Stimulated activated naive CD4-positive, alpha-beta T cell (primary cell): Measurements from ENCODE around the gene ACSS1.

Source experiments
- DNase-seq, 6 experiments: peaks; one replicate each; lab custom pipeline; 2025; lab: John Stamatoyannopoulos, UW

Gene ACSS1

DNA sequence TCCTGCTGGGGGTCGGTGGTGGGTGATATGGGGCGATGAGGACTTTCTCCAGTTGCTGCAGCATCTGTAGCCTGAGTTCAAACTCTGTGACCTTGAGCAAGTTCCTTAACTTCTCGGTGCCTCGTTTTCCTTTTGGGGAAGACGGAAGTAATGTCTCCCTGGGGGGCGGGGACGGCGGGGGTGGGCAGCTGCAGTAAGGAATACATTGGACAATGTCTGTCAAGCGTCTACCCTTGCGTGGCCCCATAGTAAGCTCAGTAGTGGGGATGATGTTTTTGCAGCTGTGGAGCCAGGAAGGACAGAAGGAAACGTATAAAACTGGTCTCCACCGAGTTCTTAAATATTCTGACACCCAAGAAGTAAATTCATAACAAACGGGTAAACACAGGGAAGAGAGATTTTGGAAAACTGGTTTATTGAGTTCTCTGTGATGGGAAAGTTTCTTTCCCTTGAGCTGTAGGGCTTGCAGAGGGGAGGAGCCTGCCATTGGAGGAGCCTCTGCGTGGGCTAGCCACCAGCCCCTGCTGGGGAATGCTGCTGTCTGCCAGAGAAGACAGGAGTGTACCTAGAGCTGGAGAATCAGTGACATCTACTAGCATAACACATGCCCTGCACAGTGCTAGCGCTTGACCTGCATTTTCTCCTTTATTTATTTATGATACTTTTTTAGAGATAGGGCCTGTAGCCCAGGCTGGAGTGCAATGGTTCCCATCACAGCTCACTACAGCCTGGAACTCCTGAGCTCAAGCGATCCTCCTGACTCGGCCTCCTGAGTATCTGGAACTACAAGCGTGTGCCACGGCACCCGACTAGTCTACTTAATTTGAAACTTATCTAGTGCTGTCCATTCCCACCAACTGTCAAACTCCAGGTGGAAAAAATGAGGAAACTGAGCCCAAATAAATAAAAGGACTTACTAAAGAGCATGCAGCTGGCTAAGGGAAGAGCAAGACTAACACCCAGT, 1.2 kb upstream of the ACSS1 start:
- peak in 3 of 6 experiments; percentile 11 to 45 (median 15) for DNase-seq

- DNase-seq, result peak; percentile 60 to 83 (median 74)
Observed at GRCh38 chr20:25057234-25058050, 497 bp downstream of the ACSS1 start.

- DNase-seq, result no peak
Observed at GRCh38 chr20:25056690-25057233, 1.2 kb downstream of the ACSS1 start.

GRCh38 chr20:25055711-25056495, 2.0 kb downstream of the ACSS1 start:
- no peak for DNase-seq

GRCh38 chr20:25054995-25055629, 2.8 kb downstream of the ACSS1 start:
- DNase-seq, result no peak

- no peak for DNase-seq
Observed at GRCh38 chr20:25054096-25054820, 3.7 kb downstream of the ACSS1 start.

GRCh38 chr20:25053255-25054031, 4.5 kb downstream of the ACSS1 start:
- peak in 2 of 6 experiments; percentile 4 to 25 for DNase-seq

DNA sequence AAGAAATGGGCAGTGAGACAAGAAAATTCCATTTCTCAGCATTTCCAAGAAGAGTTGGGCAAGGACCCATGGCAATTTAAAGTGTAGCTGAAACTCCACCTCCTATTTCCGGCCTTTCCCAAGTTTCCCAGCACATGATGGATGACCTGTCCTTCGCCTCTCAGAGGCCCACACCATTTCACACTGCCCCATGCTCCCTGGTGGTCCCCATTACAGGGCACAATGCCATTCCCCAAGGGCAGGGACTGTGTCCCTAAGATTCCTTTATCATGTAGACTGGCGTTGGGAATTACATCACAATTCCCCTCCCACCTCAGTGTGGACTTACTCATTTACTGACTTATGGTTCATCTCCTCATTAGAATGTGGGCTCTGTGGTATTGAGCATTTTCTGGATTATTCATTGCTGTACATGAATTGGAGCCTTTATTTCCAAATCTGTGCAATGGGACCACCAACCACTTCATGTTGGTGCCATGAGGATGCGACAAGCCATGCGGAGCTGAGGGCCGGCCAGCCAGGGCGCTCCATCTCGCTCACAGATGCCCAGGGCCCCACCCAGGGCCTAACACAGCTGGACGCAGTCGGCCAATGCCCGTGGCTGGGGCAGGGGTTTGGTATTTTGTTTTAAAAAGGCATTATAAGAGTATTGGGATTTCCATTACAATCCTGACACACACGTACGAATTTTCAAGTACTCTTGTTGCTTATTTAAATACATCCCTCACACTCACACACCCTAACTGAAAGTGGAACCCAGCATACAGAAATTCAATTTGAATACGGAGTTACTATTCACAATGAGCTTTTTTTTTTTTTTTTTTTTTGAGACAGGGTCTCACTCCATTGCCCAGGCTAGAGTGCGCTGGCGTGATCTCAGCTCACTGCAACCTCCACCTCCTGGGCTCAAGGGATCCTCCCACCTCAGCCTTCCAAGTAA, 5.4 kb downstream of the ACSS1 start:
- no peak for DNase-seq

DNA sequence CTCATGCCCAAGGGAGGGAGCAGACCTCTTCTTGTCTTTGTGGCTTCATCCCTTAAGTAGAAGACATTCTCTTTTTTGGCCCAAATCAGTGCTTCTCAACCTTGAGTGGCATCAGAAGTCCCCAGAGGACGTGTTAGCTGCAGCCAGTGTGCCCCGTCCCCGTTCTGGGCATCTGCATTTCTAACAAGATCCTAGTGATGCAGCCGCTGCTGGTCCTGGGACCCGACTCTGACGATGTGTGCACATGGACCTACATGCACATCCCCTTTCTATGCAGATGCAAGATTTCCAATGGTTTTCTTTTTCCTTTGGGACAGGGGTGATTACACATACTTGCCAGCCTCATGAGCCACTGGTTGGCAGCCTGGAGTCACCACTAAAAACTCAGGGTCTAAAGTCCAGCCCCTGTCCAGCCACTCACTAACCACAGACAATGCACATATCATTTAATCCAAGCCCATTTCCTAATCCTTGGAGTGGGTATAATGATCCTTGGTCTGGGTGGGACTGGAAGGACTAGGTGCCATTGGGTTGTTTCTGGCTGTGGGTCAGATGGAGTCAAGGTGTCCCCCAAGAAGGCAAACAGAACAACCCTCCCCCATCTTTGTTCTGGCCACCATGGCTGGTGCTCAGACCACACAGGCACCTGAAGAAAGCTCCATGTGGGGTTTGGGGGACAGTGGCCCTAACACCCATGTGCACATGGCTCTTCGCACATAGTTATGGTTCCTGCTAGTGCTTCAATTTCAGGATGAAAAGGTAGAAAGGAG, 6.4 kb downstream of the ACSS1 start:
- DNase-seq, result no peak

GRCh38 chr20:25050501-25051350, 7.2 kb downstream of the ACSS1 start:
- DNase-seq, result no peak

DNA sequence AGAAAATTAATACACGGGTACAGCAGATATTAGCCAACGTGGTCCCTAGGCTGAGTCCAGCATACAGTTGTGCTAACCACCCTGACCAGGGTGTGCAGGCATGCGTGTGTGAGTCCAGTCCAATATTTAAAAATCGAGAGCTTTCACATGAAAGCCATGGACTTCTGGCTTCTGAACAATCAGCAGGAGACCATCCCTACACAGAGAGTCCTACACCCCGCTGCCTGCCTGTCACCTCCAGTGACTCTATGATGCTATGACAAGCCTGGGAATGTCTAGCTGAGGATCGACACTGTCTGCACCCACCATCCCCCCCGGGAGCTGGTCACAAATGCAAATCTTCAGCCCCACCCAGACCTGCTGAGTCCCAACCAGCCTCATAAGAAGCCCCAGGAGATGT, 7.9 kb downstream of the ACSS1 start:
- DNase-seq, result no peak

GRCh38 chr20:25049261-25050060, 8.5 kb downstream of the ACSS1 start:
- no peak for DNase-seq

GRCh38 chr20:25048519-25048952, 9.4 kb downstream of the ACSS1 start:
- no peak for DNase-seq

GRCh38 chr20:25047766-25048165, 10.2 kb downstream of the ACSS1 start:
- DNase-seq, result no peak

DNA sequence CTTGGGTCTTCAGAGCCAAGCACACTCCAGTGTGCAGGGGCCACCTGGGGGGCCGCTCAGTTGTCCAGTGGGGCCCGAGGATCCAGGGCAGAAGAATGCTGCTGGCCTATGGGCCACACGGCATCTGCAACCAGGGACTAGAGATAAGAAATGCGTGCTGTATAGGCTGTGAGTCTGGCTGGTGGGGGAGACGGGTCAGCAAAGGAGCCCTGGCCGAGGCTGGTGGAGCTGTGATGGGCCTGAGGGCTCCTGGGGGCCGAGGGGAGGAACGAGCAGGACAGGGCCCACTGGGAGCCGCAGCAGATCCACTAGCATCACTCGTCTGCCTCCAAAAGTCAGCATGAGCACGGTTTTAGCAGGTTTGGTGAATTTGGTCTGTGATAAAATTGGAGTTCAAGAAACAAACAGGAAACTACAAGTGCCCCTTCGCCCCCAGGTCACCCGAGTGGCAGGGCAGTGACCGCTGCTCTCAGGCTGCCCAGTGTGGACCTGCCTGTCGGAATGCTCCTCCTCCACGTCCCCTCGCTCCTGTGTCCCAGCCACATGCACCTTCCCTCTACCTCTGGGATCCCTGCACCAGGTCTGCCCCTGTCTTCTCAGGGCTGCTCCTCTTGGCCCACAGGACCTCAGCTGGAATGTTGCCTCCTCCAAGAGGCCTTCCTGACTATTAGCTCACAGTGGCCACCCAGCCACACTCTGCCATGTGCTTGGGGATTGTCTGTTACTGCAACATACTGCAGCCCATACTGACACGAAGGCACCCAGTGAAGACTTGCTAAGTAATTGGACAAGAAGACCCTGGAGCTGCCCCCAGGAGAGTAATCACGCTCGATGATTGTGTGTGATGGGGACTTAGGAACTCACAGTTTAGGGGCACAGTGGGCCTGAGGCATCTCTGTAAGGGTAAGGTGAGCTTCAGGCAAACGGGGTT, 10.9 kb downstream of the ACSS1 start:
- no peak for DNase-seq
